GM18858 (cell line): Measurements from ENCODE around the gene BEST3.
"Not testable (repeated sequence)": the region's sequence is repeated elsewhere in the genome, so short reads cannot be mapped to it uniquely, and the experiment has no call there.

Source experiments
- ATAC-seq: cut with Tn5 transposase; IDR thresholded peaks from one replicate; pipeline ENCODE4 v1.9.1; 2021; ENCODE audit not compliant: unreplicated experiment

The BEST3 gene

GRCh38 chr12:69608114-69608513 is 91.0 kb downstream of the BEST3 start:
- ATAC-seq = no peak

DNA sequence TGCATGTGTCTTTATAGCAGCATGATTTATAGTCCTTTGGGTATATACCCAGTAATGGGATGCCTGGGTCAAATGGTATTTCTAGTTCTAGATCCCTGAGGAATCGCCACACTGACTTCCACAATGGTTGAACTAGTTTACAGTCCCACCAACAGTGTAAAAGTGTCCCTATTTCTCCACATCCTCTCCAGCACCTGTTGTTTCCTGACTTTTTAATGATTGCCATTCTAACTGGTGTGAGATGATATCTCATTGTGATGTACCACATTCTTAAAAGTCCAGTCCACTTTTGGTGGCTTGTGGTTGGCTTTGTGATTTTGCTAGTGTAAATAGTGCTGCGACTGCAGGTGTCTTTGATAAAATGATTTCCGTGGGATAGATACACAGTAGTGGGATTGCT is 94.8 kb downstream of the BEST3 start:
- ATAC-seq = not testable (repeated sequence)
